ENCODE results near the gene PRKCB.

DNA sequence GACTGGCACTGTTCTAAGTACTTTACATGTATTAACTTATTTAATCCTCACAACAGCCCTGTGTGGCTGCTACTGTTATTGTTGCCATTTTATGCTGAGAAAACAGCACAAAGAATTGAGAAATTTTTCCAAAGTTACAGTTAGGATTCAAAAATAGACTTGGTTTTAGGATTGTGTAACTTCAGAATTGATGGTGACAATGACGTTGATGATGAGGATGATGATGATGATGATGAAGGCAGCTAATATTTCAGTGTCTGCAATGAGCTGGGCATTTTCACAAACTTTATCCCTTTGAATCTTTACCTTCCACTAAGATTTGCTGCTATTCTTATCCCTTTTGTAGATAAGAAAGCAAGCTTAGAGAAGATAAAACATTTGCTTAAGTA is 22.1 kb downstream of the PRKCB start:
- TF ChIP-seq EZH2phosphoT487 (IDR thresholded peaks at IDR 0.05; ENCODE audit: borderline replicate concordance, low read depth, low read length) = no peak
- TF ChIP-seq, protein P1, sequence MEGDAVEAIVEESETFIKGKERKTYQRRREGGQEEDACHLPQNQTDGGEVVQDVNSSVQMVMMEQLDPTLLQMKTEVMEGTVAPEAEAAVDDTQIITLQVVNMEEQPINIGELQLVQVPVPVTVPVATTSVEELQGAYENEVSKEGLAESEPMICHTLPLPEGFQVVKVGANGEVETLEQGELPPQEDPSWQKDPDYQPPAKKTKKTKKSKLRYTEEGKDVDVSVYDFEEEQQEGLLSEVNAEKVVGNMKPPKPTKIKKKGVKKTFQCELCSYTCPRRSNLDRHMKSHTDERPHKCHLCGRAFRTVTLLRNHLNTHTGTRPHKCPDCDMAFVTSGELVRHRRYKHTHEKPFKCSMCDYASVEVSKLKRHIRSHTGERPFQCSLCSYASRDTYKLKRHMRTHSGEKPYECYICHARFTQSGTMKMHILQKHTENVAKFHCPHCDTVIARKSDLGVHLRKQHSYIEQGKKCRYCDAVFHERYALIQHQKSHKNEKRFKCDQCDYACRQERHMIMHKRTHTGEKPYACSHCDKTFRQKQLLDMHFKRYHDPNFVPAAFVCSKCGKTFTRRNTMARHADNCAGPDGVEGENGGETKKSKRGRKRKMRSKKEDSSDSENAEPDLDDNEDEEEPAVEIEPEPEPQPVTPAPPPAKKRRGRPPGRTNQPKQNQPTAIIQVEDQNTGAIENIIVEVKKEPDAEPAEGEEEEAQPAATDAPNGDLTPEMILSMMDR (conservative IDR thresholded peaks at IDR 0.05; ENCODE audit: low read length) = no peak

Measured in OCI-LY7 (cell line).